ENCODE data around the gene CMTM8. TPM values are rescaled to one million over a fixed set of nuclear protein-coding genes. Genes with fewer than 3 reads are reported as not detected.
A peak's percentile ranks its signal among the peaks of the same experiment; 100 is the strongest.

CMTM8 gene
- total RNA-seq, 1 experiment from 2014 or later = 28.5 TPM

- intact Hi-C loops (cut with micrococcal nuclease; ENCODE audit: unreplicated experiment) = loop anchor here (2.0 kb wide), 2 partner anchors 31 to 51 kb away; no protein-coding TSS in a partner anchor
- Histone ChIP-seq H3K4me1 (peaks cover 39% of the 10 kb centered on the region), H3K9me3 (no peaks in the 10 kb centered on the region), H3K36me3 (ENCODE audit: control insufficient read depth, insufficient read depth, low read length) (no peaks in the 10 kb centered on the region; the same call in 1 of the 2 replicates), H3K4me3 (ENCODE audit: low read depth, low read length) (no peak overlapping the region; the same call in 1 of the 2 replicates), H3K27me3 (replicated peaks; ENCODE audit: control insufficient read depth, insufficient read depth, low read length) (no peaks in the 10 kb centered on the region)
- Mint-ChIP-seq H3K36me3 (ENCODE audit: insufficient read depth, unreplicated experiment) (no peaks in the 10 kb centered on the region), H3K27ac (ENCODE audit: unreplicated experiment) (peak overlapping the region; percentile 89), H3K4me3 (ENCODE audit: unreplicated experiment) (peak overlapping the region; percentile 79), H3K4me1 (ENCODE audit: low read depth, unreplicated experiment) (peaks cover 25% of the 10 kb centered on the region), H3K9me3 (ENCODE audit: unreplicated experiment) (no peaks in the 10 kb centered on the region), H3K27me3 (ENCODE audit: insufficient read depth, unreplicated experiment) (no peaks in the 10 kb centered on the region)
- DNase-seq = peak; percentile 66 to 78
- ChIA-PET POLR2A (interaction anchor here (0.6 to 0.7 kb wide), 3 partner anchors 38 to 138 kb away, joined by 3 to 5 read pairs (median 3); no protein-coding TSS in a partner anchor), CTCF (interaction anchor here (0.7 kb wide), 2 partner anchors 51 to 1288 kb away, joined by 3 read pairs; no protein-coding TSS in a partner anchor)
- no peak for TF ChIP-seq CTCF (IDR thresholded peaks at IDR 0.05; ENCODE audit: insufficient read depth in 1 of 2, low read depth in 1 of 2, low read length in 1 of 2, severe bottlenecking in 1 of 2, unreplicated experiment in 1 of 2)
- BruUV-seq (replicated peaks) = no TSS peak
These were observed 109.1 kb downstream of the CMTM8 start for GRCh38 chr3:32347343-32348125.

- POLR2A ChIA-PET = no interaction called here
- Mint-ChIP-seq H3K27me3 (ENCODE audit: insufficient read depth, unreplicated experiment) (no peaks in the 10 kb centered on the region), H3K4me1 (ENCODE audit: low read depth, unreplicated experiment) (peaks cover 35% of the 10 kb centered on the region), H3K9me3 (ENCODE audit: unreplicated experiment) (peaks cover 10% of the 10 kb centered on the region), H3K4me3 (ENCODE audit: unreplicated experiment) (no peak overlapping the region), H3K27ac (ENCODE audit: unreplicated experiment) (peak overlapping the region; percentile 89), H3K36me3 (ENCODE audit: insufficient read depth, unreplicated experiment) (peaks cover 4% of the 10 kb centered on the region)
- no peak for DNase-seq
- no TSS peak for BruUV-seq (replicated peaks)
- peaks cover 5% of the 10 kb centered on the region; the same call in 1 of the 2 replicates for H3K9me3 ChIP-seq
- intact Hi-C loops (cut with micrococcal nuclease; ENCODE audit: unreplicated experiment) = no loop called here
- no peaks in the 10 kb centered on the region for H3K27me3 ChIP-seq (replicated peaks; ENCODE audit: control insufficient read depth, insufficient read depth, low read length)
- CTCF ChIA-PET = no interaction called here
- no peak for TF ChIP-seq CTCF (IDR thresholded peaks at IDR 0.05; ENCODE audit: insufficient read depth in 1 of 2, low read depth in 1 of 2, low read length in 1 of 2, severe bottlenecking in 1 of 2, unreplicated experiment in 1 of 2)
- H3K36me3 ChIP-seq (ENCODE audit: control insufficient read depth, insufficient read depth, low read length) = no peaks in the 10 kb centered on the region; the same call in 1 of the 2 replicates
- no peak overlapping the region for H3K4me3 ChIP-seq (ENCODE audit: low read depth, low read length)
- peaks cover 49% of the 10 kb centered on the region for H3K4me1 ChIP-seq
These were observed 110.7 kb downstream of the CMTM8 start for GRCh38 chr3:32349184-32349583.

GRCh38 chr3:32352563-32352962 lies 114.1 kb downstream of the CMTM8 start:
- Histone ChIP-seq H3K9me3 (peaks cover 5% of the 10 kb centered on the region; the same call in 1 of the 2 replicates), H3K36me3 (ENCODE audit: control insufficient read depth, insufficient read depth, low read length) (no peaks in the 10 kb centered on the region; the same call in 1 of the 2 replicates), H3K4me3 (ENCODE audit: low read depth, low read length) (no peak overlapping the region), H3K4me1 (peaks cover 60% of the 10 kb centered on the region), H3K27me3 (replicated peaks; ENCODE audit: control insufficient read depth, insufficient read depth, low read length) (no peaks in the 10 kb centered on the region)
- Mint-ChIP-seq H3K4me1 (ENCODE audit: low read depth, unreplicated experiment) (peaks cover 58% of the 10 kb centered on the region), H3K9me3 (ENCODE audit: unreplicated experiment) (peaks cover 10% of the 10 kb centered on the region), H3K4me3 (ENCODE audit: unreplicated experiment) (no peak overlapping the region), H3K27ac (ENCODE audit: unreplicated experiment) (peak overlapping the region; percentile 31), H3K36me3 (ENCODE audit: insufficient read depth, unreplicated experiment) (peaks cover 12% of the 10 kb centered on the region), H3K27me3 (ENCODE audit: insufficient read depth, unreplicated experiment) (no peaks in the 10 kb centered on the region)
- TF ChIP-seq CTCF (IDR thresholded peaks at IDR 0.05; ENCODE audit: insufficient read depth in 1 of 2, low read depth in 1 of 2, low read length in 1 of 2, severe bottlenecking in 1 of 2, unreplicated experiment in 1 of 2) = no peak
- BruUV-seq (replicated peaks) = no TSS peak
- intact Hi-C loops (cut with micrococcal nuclease; ENCODE audit: unreplicated experiment) = no loop called here
- ChIA-PET POLR2A (no interaction called here), CTCF (no interaction called here)
- no peak for DNase-seq
